Subcutaneous abdominal adipose tissue (tissue), 5 donors: ENCODE data around the gene BTNL2.
"Not testable (repeated sequence)": the region's sequence is repeated elsewhere in the genome, so short reads cannot be mapped to it uniquely, and the experiment has no call there.

Experiments
- H3K27ac ChIP-seq: one replicate; pipeline ENCODE4 v1.7.0; 2013; ENCODE audit warnings: low read depth, mild to moderate bottlenecking, inconsistent platforms, low read length, moderate library complexity
- H3K27me3 ChIP-seq, 5 donors: one replicate each; pipeline ENCODE4 v1.7.0; 2013; ENCODE audit warnings: low read length in 5 of 5, inconsistent platforms in 1 of 5; ENCODE audit not compliant: control insufficient read depth in 5 of 5, insufficient read depth in 4 of 5
- H3K36me3 ChIP-seq, 5 donors: one replicate each; pipeline ENCODE4 v1.7.0; 2013; ENCODE audit warnings: low read length in 5 of 5; ENCODE audit not compliant: control insufficient read depth in 5 of 5, insufficient read depth in 5 of 5
- H3K4me1 ChIP-seq, 5 donors: one replicate each; pipeline ENCODE4 v1.7.0; 2013; ENCODE audit warnings: low read length in 5 of 5, mild to moderate bottlenecking in 3 of 5, moderate library complexity in 1 of 5; ENCODE audit not compliant: control insufficient read depth in 5 of 5, insufficient read depth in 5 of 5
- H3K4me3 ChIP-seq, 5 donors: one replicate each; pipeline ENCODE4 v1.7.0; 2013; ENCODE audit warnings: low read length in 5 of 5, low read depth in 1 of 5
- H3K9ac ChIP-seq, 5 donors: one replicate each; pipeline ENCODE4 v1.7.0; 2013; ENCODE audit warnings: low read length in 5 of 5, mild to moderate bottlenecking in 4 of 5, moderate library complexity in 3 of 5
- H3K9me3 ChIP-seq, 5 donors: one replicate each; pipeline ENCODE4 v1.7.0; 2013; ENCODE audit warnings: low read length in 5 of 5; ENCODE audit not compliant: control insufficient read depth in 5 of 5
- donor health status: healthy.
- donor health status: healthy.
- donor health status: healthy.
- donor health status: healthy.
- donor health status: healthy.

The BTNL2 gene

DNA sequence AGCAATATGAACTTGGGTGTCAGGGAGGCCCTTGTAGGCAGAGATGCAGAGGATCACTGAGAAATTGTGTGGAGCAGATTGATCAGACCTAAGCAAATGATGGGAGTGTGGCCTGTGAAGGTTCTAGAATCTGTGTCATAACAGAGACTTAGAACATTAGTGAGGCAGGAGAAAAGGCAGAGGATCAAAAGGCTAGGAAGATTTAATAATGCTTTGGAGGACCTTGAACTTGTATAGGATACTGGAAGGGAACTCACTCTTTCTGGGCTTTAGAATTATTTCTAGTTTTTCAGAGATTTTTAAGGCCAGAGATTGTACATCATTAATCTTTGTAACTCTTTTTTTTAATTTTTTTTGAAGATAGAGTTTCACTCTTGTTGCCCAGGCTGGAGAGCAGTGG lies 35.2 kb downstream of the BTNL2 start, which contains the start of gene TSBP1:
TSBP1 (minus strand) TSS at position 101 of the 400 bp plus-strand sequence. CDS start 197 bp downstream, outside the sequence.
- Histone ChIP-seq H3K27ac (no peak within 1 kb of the TSS), H3K4me3 (no peak within 1 kb of the TSS), H3K36me3 (no peaks in the 10 kb centered on the region), H3K9me3 (no peaks in the 10 kb centered on the region), H3K27me3 (no peaks in the 10 kb centered on the region), H3K9ac (no peak within 1 kb of the TSS), H3K4me1 (no peaks in the 10 kb centered on the region)

DNA sequence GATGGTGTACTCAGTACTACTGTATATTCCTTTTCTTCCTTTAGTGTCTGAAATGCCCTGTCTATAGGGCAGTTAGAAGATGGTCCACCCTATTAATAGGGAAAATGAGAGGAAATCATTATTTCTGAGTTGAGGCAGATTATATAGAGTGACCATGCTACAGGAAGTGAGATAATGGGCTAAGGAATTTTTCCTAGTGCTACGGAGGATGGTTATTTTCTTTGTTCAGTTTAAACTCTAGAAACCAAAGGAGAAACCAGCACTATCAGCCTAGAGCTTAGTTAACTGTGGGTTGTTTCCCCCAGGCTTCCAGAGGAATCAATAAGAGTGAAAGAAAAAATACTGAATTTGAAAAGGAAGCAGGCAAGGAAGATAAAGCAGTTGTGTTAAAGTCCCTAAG lies 35.8 kb downstream of the BTNL2 start:
- no peaks in the 10 kb centered on the region for H3K9me3 ChIP-seq
- no peak overlapping the region for H3K9ac ChIP-seq
- H3K36me3 ChIP-seq, result no peaks in the 10 kb centered on the region
- H3K4me1 ChIP-seq, result no peaks in the 10 kb centered on the region
- no peak overlapping the region for H3K4me3 ChIP-seq
- H3K27ac ChIP-seq, result no peak overlapping the region
- H3K27me3 ChIP-seq, result no peaks in the 10 kb centered on the region

DNA sequence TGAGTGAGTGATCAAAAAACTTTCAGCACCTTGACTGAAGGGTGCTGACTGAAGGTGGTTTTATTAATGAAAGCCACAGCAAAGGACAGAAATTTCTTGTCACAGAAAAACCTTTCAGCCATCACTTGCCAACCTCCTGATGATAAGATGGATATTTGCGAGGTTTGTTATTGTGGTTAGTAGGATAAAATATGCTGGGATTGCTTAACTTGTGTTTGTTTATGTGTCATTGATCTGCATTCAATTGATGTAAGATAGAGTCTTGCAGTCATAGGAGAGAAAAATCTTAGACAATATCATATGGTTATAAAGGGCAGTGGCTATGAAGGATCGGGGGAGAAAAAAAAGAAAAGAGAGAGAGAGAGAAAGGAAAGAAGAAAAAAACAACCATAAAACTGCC lies 36.5 kb downstream of the BTNL2 start:
- no peaks in the 10 kb centered on the region for H3K36me3 ChIP-seq
- H3K9ac ChIP-seq, result no peak overlapping the region
- no peaks in the 10 kb centered on the region for H3K27me3 ChIP-seq
- H3K9me3 ChIP-seq, result no peaks in the 10 kb centered on the region
- H3K27ac ChIP-seq, result no peak overlapping the region
- no peaks in the 10 kb centered on the region for H3K4me1 ChIP-seq
- no peak overlapping the region for H3K4me3 ChIP-seq

DNA sequence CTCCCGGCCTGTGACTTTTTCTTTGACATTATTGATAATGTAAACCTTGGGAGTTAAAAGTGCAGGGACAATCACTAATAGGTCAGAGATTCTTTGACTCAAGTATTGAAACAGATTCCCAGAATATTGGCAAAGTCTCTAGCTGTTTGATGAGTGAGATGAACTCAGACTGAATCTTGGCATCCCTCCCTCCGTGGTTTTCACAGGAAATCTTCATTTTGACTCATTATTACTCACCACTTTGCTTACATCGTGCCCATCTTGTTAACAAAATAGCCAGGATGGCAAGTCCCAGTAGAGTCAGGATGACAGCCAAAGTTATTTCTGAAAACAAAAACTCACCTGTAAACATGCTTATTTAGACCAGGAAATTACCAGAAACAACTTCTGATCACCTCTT lies 37.3 kb downstream of the BTNL2 start:
- H3K4me3 ChIP-seq, result no peak overlapping the region
- no peaks in the 10 kb centered on the region for H3K36me3 ChIP-seq
- no peaks in the 10 kb centered on the region for H3K4me1 ChIP-seq
- no peak overlapping the region for H3K9ac ChIP-seq
- H3K9me3 ChIP-seq, result no peaks in the 10 kb centered on the region
- H3K27me3 ChIP-seq, result no peaks in the 10 kb centered on the region
- H3K27ac ChIP-seq, result no peak overlapping the region

DNA sequence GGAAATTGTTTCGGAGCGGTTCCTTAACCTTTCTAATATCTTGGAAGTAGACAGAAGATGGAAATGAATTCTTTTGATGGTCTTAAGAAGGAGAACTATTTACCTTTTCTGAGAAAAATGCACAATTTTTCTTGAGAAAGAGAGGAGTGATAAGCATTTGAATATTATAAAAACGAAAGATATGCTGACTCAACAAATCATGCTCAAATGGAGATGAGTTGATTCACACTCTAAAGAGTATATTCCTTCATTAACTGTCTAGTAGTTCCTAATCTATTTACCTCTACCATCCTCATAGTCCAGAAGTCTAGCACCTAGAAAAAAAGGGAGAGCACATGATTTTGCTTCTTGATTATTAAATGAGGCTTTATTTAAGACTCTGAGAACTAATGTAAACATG lies 39.3 kb downstream of the BTNL2 start:
- H3K9ac ChIP-seq, result no peak overlapping the region
- no peaks in the 10 kb centered on the region for H3K36me3 ChIP-seq
- H3K27ac ChIP-seq, result no peak overlapping the region
- no peak overlapping the region for H3K4me3 ChIP-seq
- H3K27me3 ChIP-seq, result no peaks in the 10 kb centered on the region
- H3K9me3 ChIP-seq, result no peaks in the 10 kb centered on the region
- H3K4me1 ChIP-seq, result no peaks in the 10 kb centered on the region

DNA sequence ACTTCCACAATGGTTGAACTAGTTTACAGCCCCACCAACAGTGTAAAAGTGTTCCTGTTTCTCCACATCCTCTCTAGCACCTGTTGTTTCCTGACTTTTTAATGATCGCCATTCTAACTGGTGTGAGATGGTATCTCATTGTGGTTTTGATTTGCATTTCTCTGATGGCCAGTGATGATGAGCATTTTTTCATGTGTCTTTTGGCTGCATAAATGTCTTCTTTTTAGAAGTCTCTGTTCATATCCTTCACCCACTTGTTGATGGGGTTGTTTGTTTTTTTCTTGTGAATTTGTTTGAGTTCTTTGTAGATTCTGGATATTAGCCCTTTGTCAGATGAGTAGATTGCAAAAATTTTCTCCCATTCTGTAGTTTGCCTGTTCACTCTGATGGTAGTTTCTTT lies 47.8 kb downstream of the BTNL2 start:
- H3K9ac ChIP-seq, H3K4me1 ChIP-seq, H3K9me3 ChIP-seq, H3K36me3 ChIP-seq, H3K27ac ChIP-seq, H3K4me3 ChIP-seq, H3K27me3 ChIP-seq: not testable (repeated sequence)

DNA sequence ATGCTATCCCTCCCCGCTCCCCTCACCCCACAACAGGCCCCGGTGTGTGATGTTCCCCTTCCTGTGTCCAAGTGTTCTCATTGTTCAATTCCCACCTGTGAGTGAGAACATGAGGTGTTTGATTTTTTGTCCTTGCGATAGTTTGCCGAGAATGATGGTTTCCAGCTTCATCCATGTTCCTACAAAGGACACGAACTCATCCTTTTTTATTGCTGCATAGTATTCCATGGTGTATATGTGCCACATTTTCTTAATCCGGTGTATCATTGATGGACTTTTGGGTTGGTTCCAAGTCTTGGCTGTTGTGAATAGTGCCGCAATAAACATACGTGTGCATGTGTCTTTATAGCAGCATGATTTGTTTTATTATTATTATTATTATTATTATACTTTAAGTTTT lies 48.4 kb downstream of the BTNL2 start:
- not testable (repeated sequence) for H3K36me3 ChIP-seq, H3K4me1 ChIP-seq, H3K9ac ChIP-seq, H3K27me3 ChIP-seq, H3K27ac ChIP-seq, H3K4me3 ChIP-seq, H3K9me3 ChIP-seq

DNA sequence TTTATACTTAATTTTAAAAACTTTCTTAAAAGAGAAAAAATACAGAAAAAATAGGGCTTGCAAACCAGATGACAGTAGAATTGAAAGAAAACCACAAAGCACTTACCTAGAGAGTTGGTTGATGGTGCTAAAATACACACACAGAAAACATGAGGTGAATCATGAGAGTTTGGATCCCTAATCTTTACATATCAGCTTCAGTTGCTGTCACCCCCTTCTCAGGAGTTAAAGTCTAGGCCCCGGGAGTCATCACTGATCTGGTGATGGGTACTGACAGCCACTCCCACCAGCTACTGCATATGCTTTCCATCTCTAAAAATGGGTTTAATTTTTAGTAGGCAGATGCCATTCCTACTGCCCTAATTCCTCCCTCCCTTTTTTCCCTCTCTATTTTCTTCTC lies 52.0 kb downstream of the BTNL2 start:
- Histone ChIP-seq H3K36me3 (no peaks in the 10 kb centered on the region), H3K9ac (no peak overlapping the region), H3K9me3 (no peaks in the 10 kb centered on the region), H3K27me3 (no peaks in the 10 kb centered on the region), H3K4me1 (no peaks in the 10 kb centered on the region), H3K27ac (no peak overlapping the region), H3K4me3 (no peak overlapping the region)

DNA sequence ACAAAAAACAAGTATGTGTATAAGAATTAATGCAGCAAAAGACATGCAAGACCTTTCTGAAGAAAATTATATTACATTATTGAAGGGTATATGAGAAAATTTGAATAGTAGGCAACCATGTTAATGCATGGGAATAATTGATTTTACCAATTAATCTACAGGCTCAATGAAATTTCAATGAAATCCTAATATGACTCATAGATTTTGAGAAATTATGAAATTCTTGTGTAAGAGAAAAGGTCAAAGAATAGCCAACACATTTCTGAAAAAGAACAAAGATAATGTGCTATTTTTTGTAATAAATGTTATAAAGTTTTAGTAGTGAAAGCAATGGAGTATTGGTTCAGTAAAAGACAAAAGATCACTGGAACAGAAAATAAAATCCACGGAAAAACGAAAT lies 53.6 kb downstream of the BTNL2 start:
- no peak overlapping the region for H3K9ac ChIP-seq
- no peaks in the 10 kb centered on the region for H3K27me3 ChIP-seq
- no peaks in the 10 kb centered on the region for H3K4me1 ChIP-seq
- H3K36me3 ChIP-seq, result no peaks in the 10 kb centered on the region
- H3K4me3 ChIP-seq, result no peak overlapping the region
- H3K9me3 ChIP-seq, result no peaks in the 10 kb centered on the region
- H3K27ac ChIP-seq, result no peak overlapping the region
